OCI-LY7 (cell line): ENCODE data around the gene MSH3. TPM values are rescaled to one million over a fixed set of nuclear protein-coding genes. Genes with fewer than 3 reads are reported as not detected.
"Not testable (repeated sequence)": the region's sequence is repeated elsewhere in the genome, so short reads cannot be mapped to it uniquely, and the experiment has no call there.

ENCODE experiments used
- BruUV-seq: library from RNA; stranded (reverse); fragments of 400-500 nt; replicated peaks from 2 replicates; lab custom pipeline; 2021; lab: Mats Ljungman, UMichigan
- CTCF ChIA-PET: fragments of 300-600 bp; sonication (Branson Sonifier 250); formaldehyde crosslinking; loops from one replicate; lab custom pipeline; 2022; ENCODE audit warnings: antibody characterized with exemption; ENCODE audit not compliant: unreplicated experiment; lab: Charles Lee
- POLR2A ChIA-PET: fragments of 300-600 bp; sonication (Branson Sonifier 250); formaldehyde crosslinking; loops from one replicate; lab custom pipeline; 2022; ENCODE audit warnings: antibody characterized with exemption; lab: Charles Lee
- DNase-seq: peaks from one replicate; pipeline ENCODE4 v3.0.0-alpha.2; 2015; ENCODE audit warnings: low spot score
- H2AFZ ChIP-seq: fragments of 200-600 bp; sonication (generic), shearing (Covaris generic); 2 replicates; pipeline ENCODE4 v1.6.1; 2014; ENCODE audit warnings: mild to moderate bottlenecking, antibody characterized with exemption, low read length, moderate library complexity
- H3K27ac ChIP-seq: fragments of 200-600 bp; sonication (generic); 2 replicates; pipeline ENCODE4 v1.5.1; 2014; ENCODE audit warnings: mixed run types, low read depth, mild to moderate bottlenecking, moderate library complexity, low read length, inconsistent platforms; ENCODE audit not compliant: poor library complexity, severe bottlenecking
- H3K36me3 ChIP-seq: fragments of 200-600 bp; sonication (generic); 2 replicates; pipeline ENCODE4 v1.6.1; 2014; ENCODE audit warnings: mild to moderate bottlenecking, antibody characterized with exemption, low read length, moderate library complexity, mixed read lengths; ENCODE audit not compliant: insufficient read depth
- H3K4me1 ChIP-seq: fragments of 200-600 bp; sonication (generic); 2 replicates; pipeline ENCODE4 v1.5.1; 2014; ENCODE audit warnings: mild to moderate bottlenecking, low read length; ENCODE audit not compliant: insufficient read depth, poor library complexity, severe bottlenecking
- H3K4me2 ChIP-seq: fragments of 200-600 bp; sonication (generic); 2 replicates; pipeline ENCODE4 v1.6.1; 2014; ENCODE audit warnings: mild to moderate bottlenecking, low read length
- H3K4me3 ChIP-seq: fragments of 200-600 bp; sonication (generic); 2 replicates; pipeline ENCODE4 v1.5.1; 2014; ENCODE audit warnings: mild to moderate bottlenecking, low read depth, low read length; ENCODE audit not compliant: poor library complexity, severe bottlenecking
- H3K79me2 ChIP-seq: fragments of 200-600 bp; sonication (generic); 2 replicates; pipeline ENCODE4 v1.6.1; 2016; ENCODE audit warnings: low read depth, mild to moderate bottlenecking, low read length, moderate library complexity, mixed read lengths; ENCODE audit not compliant: insufficient read depth
- H3K9me2 ChIP-seq: fragments of 200-600 bp; sonication (generic); 2 replicates; pipeline ENCODE4 v1.6.1; 2016; ENCODE audit warnings: mild to moderate bottlenecking, low read length, mixed read lengths; ENCODE audit not compliant: insufficient read depth
- H3K9me3 ChIP-seq: fragments of 200-600 bp; sonication (generic); 2 replicates; pipeline ENCODE4 v1.6.1; 2014; ENCODE audit warnings: mild to moderate bottlenecking, mixed run types, low read length, mixed read lengths
- H4K20me1 ChIP-seq: fragments of 200-600 bp; sonication (generic); 2 replicates; pipeline ENCODE4 v1.6.1; 2014; ENCODE audit warnings: mild to moderate bottlenecking, antibody characterized with exemption, low read length, moderate library complexity, mixed read lengths; ENCODE audit not compliant: insufficient read depth
- CTCF ChIP-seq: fragments of 200-600 bp; sonication (generic); conservative IDR thresholded peaks from 2 replicates; pipeline ENCODE4 v1.5.1; 2014; ENCODE audit warnings: mild to moderate bottlenecking, antibody characterized with exemption, low read length, moderate library complexity, mixed read lengths
- EZH2phosphoT487 ChIP-seq: fragments of 200-600 bp; sonication (generic); IDR thresholded peaks from 2 replicates; pipeline ENCODE4 v1.6.1; 2018; ENCODE audit warnings: low read depth, borderline replicate concordance, mild to moderate bottlenecking, mixed run types, antibody characterized with exemption, low read length, moderate library complexity, mixed read lengths
- intact Hi-C: fragments of 100-400 bp; cut with micrococcal nuclease; formaldehyde crosslinking; loops from one replicate; pipeline ENCODE4 v1.10.0; 2022; ENCODE audit not compliant: unreplicated experiment
- total RNA-seq, 2 experiments: library from RNA; depleted of rRNA in 1 of 2; stranded (reverse); fragments of >200 nt in 1 of 2; shearing (Covaris generic) in 1 of 2; gene quantifications; 2 replicates each; pipeline ENCODE4 v1.2.3, GENCODE V29; 2014 to 2022

Gene MSH3
- total RNA-seq, 2 experiments from 2014 or later, result 15.4 to 28.3 TPM

GRCh38 chr5:80781356-80781755, 126.9 kb downstream of the MSH3 start:
- no peak for DNase-seq
- Histone ChIP-seq H3K9me3 (no peaks in the 10 kb centered on the region), H4K20me1 (no peaks in the 10 kb centered on the region), H3K4me1 (no peaks in the 10 kb centered on the region), H3K4me3 (no peak overlapping the region), H3K4me2 (no peak overlapping the region), H3K9me2 (no peaks in the 10 kb centered on the region), H2AFZ (no peak overlapping the region), H3K36me3 (peaks cover 56% of the 10 kb centered on the region), H3K79me2 (no peaks in the 10 kb centered on the region), H3K27ac (no peak overlapping the region)
- TF ChIP-seq EZH2phosphoT487 (no peak), CTCF (no peak)
- ChIA-PET CTCF (no interaction called here), POLR2A (no interaction called here)
- intact Hi-C loops, result no loop called here
- BruUV-seq, result no TSS peak

GRCh38 chr5:80782626-80783025, 128.2 kb downstream of the MSH3 start:
- no peak overlapping the region for H3K4me3 ChIP-seq
- BruUV-seq, result no TSS peak
- H2AFZ ChIP-seq, result no peak overlapping the region
- no peaks in the 10 kb centered on the region for H3K79me2 ChIP-seq
- H3K36me3 ChIP-seq, result peaks cover 54% of the 10 kb centered on the region
- TF ChIP-seq EZH2phosphoT487 (no peak), CTCF (no peak)
- no peak for DNase-seq
- CTCF ChIA-PET, result no interaction called here
- no peaks in the 10 kb centered on the region for H3K9me2 ChIP-seq
- POLR2A ChIA-PET, result interaction anchor here (1.8 kb wide), 1 partner anchor 17 kb away, joined by 4 read pairs; no protein-coding TSS in a partner anchor
- intact Hi-C loops, result no loop called here
- no peak overlapping the region for H3K27ac ChIP-seq
- no peaks in the 10 kb centered on the region for H3K4me1 ChIP-seq
- H3K4me2 ChIP-seq, result no peak overlapping the region
- H3K9me3 ChIP-seq, result no peaks in the 10 kb centered on the region
- H4K20me1 ChIP-seq, result no peaks in the 10 kb centered on the region

- intact Hi-C loops, BruUV-seq: not testable (repeated sequence)
Measured at GRCh38 chr5:80783751-80784150, 129.3 kb downstream of the MSH3 start.

More at GRCh38 chr5:80783751-80784150, 129.3 kb downstream of the MSH3 start:
- H3K9me2 ChIP-seq, POLR2A ChIA-PET, H3K9me3 ChIP-seq, H3K4me3 ChIP-seq, H2AFZ ChIP-seq, H3K27ac ChIP-seq, CTCF ChIA-PET, H4K20me1 ChIP-seq, H3K79me2 ChIP-seq, H3K4me1 ChIP-seq, H3K4me2 ChIP-seq, DNase-seq: not testable (repeated sequence)
- peaks cover 52% of the 10 kb centered on the region for H3K36me3 ChIP-seq
